NCI-H748 (cell line): ENCODE results near the gene COL7A1.

Source experiments
- DNase-seq: peaks from one replicate; lab custom pipeline; 2025; ENCODE audit not compliant: unreplicated experiment; lab: John Stamatoyannopoulos, UW

Gene COL7A1

DNA sequence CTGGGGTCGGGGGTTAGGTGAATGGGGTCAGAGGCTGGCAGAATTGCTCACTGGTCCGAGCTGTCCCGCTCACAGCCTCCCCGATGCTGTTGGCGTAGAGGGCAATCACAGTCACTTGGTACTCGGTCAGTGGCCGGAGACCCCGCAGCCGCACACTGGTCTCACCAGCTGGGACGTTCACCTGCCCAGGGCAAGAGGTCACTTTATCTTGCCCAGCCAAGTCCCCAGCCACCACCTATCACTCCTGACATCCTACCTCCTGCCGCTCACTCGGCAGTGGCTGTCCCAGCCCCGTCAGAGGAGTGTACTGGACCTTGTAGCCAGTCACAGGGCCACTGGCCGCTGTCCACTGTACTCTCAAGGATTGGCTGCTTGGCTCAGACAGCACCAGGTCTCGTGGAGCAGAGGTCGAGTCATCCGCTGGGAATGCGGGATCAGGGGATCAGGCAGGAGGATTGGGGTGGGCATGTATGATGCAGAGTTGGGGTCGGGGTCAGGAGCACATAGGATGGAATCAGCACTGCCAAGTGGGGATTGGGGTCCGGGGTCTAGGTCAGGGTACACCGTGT, 2.5 kb downstream of the COL7A1 start:
- DNase-seq, result no peak

DNA sequence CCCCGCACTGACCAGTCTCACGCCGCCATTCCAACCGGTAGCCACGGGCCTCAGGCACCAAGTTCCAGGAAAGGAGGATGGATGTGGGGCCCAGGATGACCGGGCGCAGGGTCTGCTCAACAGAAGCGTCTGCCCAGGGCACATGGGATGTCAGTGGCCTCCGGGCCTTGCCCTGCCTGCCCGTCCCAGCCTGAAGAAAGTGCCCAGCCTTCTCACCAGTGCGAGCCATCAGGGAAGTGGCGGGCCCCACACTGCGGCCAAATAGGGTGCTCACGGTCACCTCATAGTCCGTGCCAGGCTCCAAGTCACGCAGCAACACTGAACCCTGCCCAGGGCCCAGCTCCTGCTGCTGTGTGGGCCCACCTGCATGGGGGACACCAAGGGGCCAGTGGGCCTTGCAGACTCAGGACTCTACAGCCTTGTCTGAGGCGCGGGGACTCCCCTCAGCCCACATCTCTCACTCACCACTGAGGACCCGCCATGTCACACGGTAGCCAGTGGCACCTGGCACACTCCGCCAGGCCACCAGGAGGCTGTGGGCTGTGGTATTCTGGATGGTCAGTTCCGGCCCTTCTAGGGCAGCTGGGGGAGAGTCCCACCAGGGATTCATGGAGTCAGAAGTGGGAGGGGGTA, 3.1 kb downstream of the COL7A1 start:
- DNase-seq, result no peak

DNA sequence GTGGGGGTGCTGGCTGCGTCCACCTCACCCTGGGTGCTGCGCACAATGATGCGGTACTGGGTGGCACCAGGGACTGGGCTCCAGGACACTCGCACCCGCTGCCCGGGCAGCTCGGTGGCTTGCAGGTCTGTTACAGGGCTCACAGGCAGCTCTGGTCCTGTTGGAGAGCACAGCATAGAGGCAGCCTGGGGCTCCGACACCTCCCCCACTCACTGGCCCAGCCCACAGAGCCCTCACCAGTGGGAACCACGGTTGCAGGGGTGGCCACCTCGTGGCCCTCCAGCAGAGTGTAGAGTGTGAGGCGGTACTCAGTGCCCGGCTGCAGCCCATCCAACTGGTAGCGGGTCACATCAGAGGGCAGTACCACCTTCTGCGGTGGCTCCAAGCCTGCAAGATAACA, 3.7 kb downstream of the COL7A1 start:
- DNase-seq, result no peak

DNA sequence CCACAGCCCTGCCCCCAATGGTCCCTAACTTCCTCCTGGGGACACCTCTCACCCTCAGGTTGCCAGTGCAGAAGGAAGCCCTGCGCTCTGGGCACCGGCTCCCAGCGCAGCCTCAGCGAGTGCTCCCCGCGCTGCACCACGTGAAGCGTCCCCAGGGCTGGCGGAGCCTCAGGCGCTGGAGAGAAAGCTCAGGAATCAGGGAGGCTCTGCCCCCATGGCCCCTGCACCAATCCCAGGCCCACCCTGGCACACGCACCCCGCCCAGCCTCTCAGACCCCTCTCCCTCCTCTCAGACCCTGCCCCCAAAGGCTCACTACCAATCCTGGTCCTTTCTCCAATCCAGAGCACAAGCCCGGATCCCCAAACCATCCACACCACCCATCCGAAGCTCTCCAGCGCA, 6.9 kb downstream of the COL7A1 start:
- DNase-seq, result no peak

DNA sequence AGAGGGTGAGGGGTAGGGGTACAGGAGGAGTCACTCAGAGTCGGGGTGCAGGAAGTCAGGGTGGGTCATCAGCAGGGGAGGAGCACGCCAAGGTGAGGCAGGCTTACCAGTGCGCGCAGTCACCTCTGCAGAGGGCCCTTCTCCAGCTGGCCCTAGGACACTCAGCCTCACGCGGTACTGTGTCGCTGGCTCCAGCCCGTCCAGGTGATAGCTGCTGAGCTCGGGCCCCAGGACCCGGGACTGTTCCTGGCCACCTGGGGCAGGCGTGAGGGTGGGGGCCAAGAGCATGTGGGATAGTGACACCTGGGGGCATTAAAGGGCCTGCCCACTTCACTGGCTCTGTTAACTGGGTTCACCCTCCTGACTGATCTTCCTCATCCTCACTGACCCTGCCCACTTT, 7.4 kb downstream of the COL7A1 start:
- no peak for DNase-seq

DNA sequence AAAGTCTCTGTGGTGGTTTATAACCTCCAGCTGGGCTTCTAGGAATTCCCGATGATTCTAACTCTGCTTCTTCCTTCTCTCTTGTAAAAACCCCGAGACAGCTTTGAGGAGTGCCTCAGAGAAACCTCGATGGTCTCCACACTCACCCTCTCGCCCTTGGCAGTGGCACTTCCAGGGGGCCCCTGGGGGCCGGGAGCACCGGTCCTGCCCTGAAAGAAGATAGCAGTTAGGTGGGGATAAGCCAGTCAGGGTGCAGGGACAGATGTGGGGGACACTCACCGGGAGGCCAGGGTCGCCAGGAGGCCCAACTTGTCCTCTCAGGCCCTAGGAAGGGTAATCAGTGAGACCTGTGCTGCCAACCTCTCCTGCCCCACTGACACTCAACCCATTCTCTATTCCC, 9.7 kb downstream of the COL7A1 start:
- no peak for DNase-seq

DNA sequence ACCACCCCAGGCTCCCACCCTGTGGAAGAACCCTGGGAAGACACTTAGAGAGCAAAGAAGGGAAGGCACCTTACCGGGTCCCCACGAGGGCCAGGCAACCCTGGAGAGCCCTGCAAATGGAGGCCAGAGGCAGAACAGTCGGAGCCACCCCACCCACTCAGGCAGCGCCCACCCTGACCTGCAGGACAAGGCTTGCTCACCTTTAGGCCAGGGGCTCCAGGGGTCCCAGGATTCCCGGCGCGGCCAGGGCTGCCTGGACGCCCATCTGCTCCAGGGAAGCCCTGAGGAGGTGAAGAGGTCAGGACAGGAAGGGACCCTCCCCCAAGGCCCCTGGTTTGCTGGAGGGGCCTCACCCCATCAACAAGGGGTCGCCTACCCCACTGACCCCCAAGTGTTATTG, 10.3 kb downstream of the COL7A1 start:
- no peak for DNase-seq

DNA sequence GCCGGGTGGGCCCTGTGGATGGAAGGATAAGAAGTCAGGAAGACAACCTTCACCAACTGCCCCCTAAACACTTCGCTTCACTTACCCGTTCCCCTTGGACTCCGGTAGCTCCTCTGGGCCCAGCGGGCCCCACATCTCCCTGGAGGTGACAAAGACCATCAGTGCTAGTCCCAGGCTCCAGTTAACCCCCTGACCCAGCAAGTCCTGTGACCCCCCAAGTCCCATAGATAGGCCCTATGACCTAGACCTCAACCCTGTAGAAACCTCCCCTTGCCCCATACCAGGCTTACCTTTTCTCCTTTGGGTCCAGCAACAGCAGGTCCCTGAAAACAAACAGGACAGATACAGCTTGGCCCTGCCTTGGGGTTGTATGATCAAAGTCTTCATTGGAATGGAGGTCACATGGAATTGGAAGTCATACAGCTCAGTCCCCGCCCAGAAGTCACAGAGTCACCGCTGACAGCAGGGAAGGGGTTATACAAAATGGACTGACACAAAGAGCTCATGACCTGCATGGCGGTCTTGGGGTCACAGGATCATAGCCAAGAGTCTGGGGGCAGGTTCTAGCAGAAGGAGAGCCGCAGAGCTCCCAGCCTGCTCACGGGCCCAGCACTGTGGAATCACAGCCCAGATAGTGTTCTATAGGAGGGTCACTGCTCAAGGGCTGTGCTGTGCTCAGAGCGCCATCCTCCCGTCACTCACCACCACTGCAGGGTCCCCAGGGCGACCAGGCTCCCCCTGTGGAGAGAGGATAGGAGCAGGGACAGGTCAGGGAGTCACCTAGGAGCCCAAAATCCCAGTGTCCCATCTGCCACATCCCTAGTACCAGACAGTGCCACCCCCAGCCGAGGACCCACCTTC, 13.3 kb downstream of the COL7A1 start:
- no peak for DNase-seq

DNA sequence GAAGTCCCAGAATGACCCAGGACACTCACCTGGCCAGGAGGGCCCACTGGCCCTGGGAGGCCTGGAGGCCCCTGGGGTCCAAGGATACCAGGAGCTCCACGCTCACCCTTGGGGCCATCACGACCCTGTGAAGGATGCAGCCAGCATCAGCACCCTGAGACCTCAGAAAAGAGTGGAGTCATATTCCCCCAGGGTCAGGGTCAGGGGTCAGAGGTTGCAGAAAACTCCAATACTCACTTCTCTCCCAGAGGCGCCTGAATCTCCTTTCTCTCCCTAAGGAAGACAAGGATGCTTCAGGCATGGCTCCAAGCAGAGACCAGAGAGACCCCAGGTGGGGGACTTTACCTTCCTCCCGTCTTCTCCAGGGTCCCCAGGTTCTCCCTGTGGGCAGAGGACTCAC, 18.5 kb downstream of the COL7A1 start:
- DNase-seq, result no peak

DNA sequence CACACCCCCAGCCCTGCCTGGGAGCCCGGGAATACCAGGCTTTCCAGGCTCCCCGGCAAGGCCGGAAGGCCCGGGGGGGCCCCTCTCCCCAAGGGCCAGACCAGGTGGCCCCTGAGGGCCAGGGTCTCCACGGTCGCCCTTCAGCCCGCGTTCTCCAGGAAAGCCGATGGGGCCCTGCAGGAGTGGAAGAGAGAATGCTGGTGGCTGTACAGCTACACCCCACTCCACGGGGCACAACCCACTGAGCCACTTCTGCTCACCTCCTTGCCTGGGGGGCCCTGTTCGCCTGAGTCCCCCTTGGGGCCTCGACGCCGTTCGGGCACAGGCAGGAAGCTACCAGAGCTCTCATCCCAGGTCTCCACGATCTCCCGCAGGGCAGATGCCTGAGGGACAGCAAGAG, 19.8 kb downstream of the COL7A1 start:
- no peak for DNase-seq

DNA sequence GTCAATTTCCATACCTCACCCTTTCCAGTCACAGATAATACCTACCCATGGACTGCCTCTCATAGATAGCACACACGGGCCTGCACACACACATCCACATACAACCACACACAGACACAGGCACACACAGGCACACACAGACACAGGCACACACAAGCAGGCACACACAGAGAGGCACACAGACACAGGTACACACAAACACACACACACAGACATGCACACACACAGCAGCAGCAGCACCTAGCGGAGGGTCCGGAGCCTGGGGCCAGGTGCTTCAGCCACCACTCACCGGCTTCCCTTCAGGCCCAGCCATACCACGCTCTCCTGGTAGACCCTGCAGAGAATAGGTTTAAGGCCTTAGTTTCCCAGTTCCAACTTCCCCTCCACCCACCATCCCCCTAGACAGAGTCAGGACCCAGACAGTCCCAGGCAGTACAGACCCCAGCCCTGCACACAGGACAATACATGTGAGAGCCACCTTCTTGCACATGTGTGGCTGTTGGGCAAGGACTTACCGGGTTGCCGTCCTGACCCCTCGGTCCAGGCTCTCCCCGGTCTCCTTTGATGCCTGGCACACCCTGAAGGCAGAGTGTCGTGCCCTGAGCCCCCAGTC, 21.1 kb downstream of the COL7A1 start:
- DNase-seq, result no peak

DNA sequence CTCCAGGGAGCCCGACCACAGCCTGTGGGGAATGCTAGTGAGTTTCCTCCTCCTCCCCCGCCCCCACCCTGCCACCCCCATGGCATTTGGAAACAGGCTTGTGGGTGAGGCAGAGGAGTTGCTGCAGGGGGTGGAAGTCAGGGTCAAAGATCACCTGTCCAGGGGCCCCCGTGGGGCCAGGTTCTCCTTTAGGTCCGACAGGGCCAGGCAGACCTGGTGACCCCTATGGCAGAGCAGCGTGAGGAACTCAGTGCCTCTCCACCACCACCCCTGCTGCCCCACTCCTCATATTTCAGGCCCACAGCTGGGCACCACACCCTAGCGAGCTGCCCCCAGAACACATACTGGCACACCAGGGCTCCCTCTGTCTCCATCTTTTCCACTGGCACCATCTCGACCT, 22.6 kb downstream of the COL7A1 start:
- DNase-seq, result no peak

DNA sequence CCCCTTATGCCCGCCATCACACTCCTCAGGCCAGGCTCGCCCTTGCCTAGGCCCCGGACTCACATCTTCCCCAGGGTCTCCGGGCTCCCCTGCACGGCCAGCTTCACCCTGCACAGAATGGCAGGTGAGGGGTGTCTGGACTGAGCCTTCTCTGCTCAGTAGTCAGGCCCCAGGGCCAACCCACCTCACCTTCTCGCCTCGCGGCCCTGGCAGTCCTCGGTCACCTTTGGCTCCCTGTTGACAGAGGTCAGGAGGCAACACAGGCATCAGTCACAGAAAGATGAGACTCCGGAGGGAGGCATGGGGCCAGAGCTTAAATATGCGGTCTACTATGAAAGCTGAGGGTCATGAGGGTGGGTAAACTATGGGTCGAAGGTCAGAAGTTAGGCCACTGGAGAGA, 23.2 kb downstream of the COL7A1 start:
- DNase-seq, result no peak

DNA sequence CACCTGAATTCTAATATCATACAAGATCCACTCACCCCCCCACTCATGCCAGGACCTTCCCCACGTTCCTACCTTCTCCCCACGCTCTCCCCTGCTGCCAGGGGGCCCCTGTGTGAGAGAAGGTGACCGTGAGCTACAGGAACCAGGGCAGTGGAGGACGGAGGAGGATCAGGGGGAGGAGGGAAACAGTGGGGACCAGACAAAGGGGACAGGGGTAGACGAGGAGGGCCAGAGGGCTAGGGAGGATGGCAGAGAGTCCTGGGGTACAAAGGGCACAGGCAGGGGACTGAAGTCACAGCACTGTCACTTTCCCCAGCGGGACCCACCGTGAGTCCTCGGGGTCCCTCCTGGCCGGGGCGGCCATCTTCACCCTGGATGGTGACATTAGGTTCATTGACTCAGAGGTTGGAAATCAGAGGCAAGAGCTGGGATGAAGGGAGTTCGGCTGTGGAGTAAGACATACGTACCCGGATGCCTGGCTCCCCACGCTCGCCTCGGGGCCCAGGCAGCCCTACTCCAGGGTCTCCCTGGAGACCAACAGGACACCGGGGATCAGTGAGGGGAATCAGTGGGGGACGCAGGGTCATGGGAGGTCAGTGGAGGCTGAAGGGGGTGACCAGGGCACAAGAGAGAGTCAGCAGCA, 25.2 kb downstream of the COL7A1 start:
- DNase-seq, result no peak

DNA sequence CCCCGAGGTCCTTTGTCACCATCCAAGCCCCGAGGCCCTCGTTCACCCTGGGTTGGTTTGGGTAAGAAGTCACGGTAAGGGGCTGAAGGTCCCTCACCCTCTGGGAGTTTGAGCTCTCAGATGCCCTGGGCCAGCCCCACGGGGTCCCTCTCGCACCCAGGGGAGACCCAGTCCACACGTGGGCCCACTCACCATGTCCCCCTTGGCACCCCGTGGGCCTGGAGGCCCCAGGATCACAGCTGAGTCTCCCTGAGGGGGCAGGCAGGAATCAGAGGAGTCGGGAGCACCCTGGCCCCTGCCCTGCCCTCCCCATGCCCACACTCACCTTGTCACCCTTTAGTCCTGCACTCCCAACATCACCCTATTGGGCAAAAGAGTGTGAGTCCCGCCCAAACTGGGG, 25.7 kb downstream of the COL7A1 start:
- no peak for DNase-seq

DNA sequence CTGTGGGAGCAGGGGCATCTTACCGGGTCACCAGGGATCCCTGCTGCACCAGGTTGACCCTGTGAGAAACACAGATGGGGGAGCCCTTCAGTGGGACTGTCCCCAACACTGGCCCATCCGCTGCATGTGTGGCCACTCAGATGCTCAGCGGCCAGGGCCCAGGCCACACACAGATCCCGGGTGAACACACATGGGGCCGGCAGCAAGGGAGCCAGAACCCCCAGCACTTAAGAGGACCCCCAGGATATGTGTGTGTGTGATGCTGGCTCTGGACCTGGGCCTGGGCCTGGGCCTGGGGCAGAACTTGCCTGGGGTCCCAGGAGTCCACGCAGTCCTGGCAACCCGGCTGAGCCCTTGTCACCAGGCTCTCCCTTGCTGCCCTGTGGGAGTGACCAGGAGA, 26.7 kb downstream of the COL7A1 start:
- DNase-seq, result no peak

DNA sequence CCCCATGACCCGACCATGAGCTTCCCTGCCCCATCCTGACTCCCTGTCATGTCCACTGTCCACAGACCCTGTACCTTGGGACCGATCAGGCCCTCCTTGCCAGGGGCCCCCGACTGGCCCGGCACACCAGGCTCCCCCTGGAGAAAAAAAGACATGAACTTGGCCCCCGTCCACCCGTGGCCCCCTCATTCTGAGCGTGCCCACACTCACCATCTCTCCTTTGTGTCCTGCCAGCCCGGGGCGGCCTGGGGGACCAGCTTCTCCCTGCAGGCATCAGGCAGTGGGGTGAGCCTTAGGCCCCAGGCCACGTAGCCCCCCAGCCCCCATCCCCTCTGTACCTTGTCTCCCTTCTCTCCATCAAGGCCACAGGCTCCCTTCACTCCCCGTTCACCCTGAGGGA, 27.6 kb downstream of the COL7A1 start:
- DNase-seq, result no peak

DNA sequence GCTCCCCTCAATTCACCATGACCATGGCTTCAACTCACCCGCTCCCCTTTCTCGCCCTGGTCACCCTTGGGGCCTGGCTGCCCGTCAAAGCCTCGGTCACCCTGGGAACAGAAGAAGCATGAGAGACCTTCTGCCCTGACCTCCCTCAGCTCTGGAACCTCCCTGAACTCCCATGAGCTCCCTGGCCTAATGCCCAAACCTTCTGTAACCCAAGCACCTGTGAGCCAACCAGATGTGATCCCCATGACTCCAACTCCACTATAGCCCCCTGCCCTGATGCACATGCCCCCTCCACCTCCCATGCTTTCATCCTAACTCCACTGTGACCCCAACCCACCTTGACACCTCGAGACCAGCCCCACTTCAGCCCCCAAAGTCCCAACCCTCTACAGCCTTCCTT, 28.0 kb downstream of the COL7A1 start:
- no peak for DNase-seq

DNA sequence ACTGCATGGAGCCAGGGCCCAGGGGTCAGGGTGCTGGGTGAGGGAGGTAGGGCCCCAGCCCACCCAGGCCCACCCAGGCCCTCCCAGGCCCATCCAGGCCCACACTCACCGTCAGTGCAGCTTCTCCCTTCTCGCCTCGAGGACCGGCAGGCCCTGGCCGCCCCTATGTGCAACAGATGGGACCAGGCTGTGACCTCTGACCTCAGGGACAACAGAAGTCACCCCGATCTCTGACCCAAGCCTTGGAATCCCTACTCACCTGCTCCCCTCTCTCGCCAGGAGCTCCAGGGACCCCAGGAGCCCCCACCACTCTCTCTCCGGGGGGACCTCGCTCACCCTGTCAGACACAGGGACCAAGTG, 28.7 kb downstream of the COL7A1 start:
- DNase-seq, result no peak

DNA sequence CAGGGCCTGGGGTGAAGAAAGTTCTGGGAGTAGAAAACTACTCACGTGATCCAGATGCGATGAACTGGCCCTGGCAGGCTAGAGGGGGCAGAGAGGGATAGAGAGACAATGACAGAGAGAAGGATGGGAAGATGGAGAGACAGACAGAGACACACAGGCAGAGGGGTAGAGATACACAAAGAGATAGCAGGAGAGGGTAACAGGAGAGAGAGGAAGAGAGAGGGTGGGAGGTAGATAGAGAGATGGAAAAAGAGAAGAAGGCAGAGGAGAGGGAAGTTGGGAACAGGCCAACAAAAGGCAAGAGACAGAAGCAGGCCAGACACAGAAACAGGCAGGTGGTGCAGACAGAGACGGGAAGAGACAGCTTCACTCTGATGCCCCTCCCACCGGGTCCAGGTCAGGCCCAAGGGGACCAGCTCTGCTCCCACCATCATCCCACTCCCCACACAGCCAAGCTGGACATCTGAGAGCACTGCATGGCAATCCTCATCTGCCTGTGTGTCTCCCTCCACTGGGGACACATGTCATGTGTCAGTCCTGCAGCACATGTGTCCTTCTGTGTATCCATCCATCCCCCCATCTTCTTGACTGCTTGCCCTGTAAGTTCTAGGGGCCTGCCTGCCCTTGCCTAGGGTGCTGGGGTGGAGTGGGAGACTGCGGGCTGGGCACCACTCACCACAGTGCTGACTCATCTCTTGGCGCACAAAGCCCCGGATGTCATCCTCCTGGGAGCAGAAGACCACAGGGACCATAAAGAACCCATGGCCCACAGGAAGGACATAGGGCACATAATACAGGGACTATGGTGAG, 29.3 kb downstream of the COL7A1 start:
- DNase-seq, result no peak

DNA sequence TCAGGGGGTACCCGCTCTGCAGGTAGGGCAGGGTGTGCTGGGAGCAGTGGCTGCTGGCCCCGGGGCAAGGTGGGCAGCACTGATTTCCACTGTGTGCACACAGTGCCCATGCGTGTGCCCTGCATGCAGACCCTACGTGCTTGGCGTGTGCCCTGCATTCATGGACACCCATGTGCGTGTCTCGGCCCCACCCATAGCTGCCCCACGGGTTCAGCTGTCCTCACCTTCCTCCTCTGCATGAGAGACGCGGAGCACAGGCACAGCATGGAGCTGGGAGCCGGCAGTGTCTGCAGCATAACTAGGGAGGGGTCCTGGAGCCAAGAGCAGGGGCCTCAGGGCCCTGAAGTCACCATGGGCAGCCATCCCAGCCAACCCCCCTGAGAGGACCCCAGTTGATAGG, 29.9 kb downstream of the COL7A1 start:
- DNase-seq, result no peak
